Measurements from ENCODE around the gene RELN.

The RELN gene

DNA sequence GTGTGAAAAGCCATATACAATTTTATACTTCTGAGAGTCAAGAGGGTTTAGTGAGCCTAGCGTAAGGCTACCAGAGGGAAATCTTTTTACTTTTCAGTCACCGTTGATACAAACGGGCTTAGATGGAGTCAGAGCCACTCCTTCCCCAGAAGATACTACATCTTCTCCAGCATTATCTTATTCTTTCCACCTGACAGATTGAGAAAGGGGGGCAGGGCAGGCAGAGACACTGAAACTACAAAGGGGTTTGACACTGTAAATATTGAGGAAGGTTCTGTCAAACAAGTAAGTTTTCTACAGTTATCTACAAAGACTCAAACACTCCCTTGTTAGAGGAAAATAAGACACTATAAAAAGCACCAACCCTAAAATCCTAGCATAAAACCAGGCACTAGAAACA is 100.0 kb downstream of the RELN start:
- DNase-seq = no peak

DNA sequence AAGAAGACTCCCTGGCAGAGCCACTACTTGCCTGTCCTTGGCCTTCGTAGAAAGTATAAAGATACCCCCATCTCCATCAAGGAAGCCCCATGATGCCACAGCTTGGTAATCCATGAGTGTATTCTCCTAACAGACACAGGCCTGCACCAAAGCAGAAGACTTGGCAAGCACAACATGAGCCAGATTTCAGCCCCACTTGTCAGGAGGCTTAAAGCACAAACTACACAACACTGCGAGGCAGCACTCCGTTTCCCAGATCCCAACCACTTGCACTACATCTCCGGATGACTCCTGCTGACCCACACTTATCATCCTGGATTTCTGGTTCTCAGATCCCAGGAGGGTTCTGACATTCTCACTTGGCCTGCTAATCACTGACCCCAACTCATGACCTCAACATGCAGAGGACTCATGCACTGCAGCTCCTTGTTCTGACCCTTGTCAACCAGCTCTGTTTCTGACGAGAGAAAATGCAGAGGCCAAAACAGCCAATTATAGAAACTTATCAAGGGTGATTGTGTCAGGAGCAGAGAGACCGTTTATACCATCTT is 100.8 kb downstream of the RELN start:
- DNase-seq = no peak

DNA sequence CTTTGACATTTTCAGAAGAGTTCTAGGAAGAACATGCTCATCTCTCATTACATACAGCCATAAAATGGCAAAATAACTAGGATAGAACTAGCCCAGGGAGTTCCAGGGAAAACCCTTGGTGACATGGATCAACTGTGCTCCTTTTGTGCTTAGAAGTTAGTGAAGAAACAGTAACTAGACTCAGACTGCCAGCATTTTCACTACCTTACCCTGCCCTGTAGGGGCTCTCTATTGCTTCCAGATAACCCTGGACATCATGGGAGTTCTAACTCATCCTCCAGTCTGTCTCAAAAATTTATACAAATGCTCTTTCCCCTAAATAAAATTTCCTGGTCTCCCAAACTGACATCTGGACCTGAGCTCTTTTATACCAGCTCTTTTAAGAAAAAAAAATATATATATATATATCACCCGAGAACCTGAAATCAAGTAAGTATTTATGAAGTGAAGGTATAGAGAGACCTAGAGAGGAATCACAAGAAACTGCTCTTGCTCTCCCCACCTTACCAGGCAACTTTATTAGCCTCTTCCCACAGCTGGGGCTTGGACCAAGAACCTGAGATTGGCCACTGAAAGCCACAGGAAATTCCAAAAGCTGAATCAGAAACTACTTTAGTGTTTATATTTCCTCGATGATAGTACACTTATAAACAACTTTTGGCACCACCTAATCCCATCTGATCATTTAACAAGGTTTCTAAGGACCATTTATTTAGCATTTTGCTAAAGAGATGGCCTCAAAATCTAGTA is 101.4 kb downstream of the RELN start:
- DNase-seq = no peak

DNA sequence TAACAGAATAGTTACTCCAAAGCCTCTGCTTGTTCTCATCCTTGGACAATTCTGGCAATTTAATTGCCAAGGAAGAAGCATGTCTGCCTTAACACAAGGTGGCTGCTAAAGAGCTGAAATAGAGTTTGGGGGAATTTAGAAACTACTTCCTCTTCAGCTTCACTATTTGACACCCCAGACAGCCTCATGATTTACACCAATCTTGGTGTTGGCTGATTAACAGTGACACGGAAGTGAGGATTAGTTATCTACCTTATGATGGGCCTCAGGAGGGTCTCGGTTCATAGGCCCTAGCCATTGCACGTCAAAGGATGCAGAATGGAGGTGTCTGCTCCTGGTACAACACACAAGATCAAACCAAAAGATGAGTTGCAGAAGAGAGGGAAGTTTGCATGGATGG is 102.4 kb downstream of the RELN start:
- no peak for DNase-seq

DNA sequence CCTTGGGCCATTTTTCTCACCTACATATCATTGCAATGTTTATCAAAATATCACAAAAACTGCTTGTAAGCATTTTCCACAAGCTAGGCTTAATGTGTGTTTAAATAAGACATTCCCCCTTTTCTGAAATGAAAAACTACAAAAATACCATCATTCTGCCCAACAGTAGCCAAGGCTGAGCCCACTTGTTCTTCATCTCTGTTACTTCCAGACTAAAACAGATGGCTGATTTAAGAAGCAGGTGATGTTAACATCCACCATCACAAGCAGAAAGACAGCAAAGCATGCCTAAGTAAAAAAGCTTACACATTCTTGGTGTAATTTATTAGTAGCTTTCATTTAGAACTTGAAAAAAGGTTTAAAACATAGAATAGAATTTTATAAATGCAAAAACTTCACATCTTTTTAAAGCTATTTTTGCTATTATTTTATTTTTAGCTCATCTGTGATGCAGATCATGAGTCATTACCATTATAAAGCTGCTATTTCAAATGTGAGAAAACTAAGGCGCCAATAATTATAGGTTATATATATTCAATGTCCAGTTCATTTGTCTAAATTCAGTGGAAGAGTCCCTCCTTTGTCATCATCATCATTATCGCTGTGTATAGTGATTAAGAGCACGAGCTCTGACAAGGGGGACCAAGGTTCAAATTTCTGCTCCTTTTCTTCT is 109.4 kb downstream of the RELN start:
- DNase-seq = no peak

DNA sequence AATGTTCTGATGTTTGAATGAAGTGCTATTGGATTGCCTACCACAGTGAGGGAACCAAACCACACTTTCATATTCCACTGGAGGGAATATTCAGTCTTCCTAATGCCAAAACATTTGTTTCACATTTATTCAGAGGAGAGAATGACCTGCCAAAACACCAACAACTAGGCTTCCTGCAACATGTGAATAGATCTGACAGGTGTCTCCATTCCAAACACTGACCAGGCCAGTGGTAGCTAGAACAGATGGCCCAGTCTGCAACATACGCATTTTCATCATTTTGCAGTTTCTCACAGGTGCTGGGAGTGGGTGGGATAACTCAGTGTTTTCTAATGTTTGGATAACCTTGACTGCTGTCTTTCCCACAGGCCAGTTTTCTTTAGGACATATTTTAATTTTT is 110.0 kb downstream of the RELN start:
- DNase-seq = no peak

DNA sequence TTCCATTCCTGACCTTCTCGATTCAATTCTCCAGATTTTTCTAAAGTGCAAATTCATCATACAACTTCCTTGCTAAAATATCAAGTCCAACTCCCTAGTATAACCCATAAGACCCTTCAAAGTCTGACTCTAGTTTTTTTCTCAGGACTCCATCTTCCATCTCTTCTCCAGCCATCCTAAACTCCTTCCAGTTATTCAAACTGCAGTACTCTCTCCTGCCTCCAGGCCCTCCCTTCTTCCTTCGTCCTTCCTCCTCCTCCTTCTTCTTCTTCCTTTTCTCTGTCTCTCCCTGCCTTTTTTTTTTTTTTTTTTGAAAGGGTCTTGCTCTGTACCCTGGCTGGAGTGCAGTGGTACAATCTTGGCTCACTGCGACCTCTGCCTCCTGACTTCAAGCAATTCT is 111.9 kb downstream of the RELN start:
- DNase-seq = no peak

DNA sequence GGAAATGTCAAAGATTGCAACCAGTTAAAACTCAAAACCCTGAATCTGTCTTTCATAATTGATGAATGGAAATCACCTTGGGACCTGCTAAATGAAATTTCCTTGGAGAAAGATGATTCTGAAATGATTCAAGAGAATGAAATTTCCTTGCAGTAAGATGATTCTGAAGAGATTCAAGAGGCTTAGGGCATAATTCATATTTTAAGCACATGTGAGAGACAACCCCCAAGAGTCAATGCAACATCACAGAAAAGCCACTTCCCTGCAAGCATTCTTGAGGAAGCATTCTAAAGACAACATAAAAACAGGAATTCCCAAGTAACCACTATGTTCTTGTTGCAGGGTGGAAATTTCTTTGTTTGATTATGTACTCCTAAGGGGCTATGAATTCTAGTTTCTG is 113.7 kb downstream of the RELN start:
- DNase-seq = no peak

DNA sequence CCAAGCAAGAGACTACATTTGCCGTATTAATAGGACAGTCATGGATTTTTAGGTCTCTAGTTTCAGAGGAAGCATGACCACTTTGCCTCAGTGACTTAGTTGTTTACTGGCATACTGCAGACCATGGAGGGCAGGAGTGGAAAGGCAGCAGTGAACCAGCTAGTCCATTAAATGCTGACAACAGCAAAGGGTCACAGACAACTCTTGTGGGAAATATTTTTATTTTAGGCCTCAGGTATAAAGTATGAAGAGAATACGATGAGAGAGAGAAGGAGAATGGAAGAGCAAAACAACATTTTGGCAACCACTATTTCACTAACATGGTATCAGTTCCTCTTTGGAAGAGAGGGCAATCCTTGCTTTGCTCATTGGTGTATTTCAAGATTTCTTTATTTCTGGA is 118.0 kb downstream of the RELN start:
- no peak for DNase-seq

DNA sequence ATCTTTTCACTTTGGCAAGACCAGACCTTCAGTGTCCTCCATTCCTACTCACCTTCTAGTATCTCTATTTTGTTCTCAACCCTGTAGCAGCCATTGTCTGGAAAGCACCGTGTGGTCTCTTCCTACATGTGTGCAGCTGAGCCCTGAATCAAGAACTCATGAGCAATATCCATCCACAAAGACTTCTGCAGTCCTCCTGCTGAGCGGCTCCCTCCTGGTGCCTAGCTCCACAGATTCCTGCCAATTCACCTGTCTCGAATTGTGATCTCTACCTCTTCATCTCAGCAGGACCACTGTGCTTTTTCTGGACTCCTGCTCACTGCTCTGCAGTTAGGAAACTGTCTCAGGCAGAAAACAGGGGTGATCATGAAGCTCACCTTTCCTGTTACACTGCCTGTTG is 118.8 kb downstream of the RELN start:
- DNase-seq = no peak

DNA sequence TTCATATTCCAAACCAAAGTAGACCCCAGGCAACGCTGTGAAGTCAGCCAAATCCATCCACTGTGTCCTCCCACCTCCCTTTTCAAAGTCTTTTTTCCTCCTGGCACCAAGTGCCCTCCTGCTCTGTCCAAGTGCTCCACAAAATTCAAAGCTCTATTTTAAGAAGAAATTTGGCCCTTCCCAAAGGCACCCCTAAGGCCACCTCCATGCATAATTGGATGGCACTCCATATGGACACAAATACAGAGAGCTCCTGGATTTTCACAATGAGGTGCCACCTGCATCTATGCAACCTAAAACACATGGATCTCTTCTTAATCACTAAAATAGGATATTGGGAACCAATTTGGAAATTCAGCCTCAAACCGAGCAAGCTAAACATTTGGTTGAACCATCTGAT is 121.6 kb downstream of the RELN start:
- DNase-seq = no peak

DNA sequence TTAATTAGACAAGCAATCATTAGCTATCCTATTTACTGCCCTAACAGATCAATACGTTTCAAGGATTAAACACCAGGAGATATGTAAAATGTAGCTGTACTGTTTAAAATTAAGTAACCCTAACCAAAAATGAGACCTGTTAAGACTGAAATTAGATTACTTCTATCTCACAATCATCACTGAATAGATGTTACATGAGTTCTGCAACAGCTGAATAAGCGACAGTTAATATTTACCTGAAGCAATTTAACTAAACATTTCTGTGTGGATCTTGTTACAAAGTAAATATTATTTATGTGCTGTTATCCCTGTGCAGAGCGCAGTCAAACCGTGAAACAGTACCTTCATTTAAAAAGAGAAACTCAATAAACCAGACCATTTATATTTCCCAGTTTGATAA is 122.5 kb downstream of the RELN start:
- no peak for DNase-seq

DNA sequence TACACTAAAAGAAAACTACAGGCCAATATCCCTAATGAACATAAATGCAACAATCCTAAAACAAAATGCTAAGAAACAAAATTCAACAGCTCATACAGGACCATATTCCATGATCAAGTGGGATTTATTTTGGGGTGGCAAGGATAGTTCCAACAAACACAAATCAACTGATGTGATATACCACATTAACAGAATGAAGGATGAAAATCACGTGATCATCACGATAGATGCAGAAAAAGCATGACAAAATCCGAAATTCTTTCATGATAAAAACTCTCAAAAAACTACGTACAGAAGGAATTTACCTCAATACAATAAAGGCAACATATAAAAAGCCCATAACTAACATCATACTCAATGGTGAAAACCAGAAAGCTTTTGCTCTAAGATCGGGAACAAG is 124.0 kb downstream of the RELN start:
- no peak for DNase-seq

DNA sequence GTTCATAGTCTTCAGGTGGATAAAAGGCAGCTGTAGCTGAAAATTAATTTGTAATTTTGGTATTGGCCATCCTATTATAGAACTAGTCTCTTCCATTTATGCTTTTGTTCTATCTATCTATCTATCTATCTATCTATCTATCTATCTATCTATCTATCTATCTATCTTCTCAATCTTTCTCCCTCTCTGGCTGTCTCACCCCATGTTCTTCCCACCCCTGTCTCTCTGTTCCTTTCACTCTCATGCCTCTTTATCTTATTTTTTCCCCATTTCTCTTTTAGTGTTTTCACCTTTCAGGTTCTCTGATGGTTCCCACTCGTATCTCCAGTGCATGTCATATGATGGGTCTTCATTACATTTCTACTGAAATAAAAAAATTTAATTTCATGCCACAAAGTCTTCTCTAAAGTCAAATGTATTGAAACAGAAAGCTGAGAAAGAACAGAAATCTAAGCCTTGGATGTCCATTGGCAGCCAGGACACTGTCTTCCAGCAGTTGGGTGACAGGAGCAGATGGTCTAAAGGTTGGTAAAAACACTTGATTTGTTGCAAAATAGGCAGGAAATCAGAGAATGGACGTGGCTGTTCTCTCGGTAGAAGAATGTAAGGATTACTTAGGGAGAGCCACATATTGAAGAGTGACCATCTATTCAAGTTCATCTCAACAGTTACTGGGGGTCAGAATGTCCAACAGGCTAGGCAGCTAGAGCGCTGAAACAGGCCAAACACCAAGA is 127.0 kb downstream of the RELN start:
- DNase-seq = no peak

DNA sequence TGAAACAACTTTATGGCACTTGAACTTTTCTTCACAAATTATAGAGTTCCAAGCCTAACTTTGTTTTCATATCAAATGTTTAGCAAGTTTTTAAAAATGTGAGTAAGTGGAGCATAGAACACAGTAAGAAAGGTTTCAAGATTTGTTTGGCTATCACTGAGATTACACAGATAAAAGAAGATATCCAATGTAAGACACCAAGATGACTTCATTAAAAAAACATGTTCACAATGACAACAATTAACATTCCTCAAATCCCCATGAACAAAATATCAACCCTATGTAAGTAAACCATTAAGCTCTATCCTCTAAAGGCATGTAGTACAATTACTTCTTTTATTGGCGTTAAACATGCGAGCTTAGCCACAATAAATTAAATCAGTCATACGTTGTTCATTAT is 129.7 kb downstream of the RELN start:
- no peak for DNase-seq

DNA sequence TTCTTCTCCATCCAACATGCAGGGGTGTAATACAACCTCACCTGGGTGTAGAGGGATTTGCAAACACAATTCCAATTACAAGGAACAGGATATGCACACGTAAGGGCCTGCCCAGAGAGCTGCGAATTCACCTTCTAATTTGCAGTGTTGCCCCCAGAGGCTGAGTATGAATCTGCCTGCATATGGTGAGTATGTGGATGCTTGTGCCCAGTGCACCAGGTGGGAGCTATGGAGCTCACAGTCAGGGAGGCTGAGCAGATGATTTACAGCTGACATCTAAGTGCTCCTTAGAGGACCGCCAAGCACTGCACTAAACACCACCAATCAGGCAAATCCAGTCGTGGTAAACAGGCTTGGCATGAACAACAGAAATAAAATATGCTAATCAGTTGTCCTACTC is 132.0 kb downstream of the RELN start:
- no peak for DNase-seq

DNA sequence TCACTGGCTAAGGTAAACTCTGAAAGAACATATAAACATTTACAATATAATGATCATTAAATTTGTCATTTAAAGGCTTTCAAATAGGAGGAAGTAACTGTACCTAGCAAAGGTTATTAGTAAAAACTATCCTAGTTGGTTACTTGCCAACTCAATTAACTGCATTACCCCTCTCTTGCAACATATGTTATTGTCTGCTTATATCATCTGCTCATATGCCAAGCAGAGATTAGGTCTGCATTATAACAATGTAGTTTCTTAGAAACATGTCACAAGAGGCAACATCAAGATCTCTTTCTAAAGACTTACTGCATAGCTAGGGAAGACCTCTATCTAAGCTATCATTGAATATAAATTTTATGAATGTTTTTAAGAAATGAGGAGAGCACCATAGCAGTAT is 132.5 kb downstream of the RELN start:
- no peak for DNase-seq

DNA sequence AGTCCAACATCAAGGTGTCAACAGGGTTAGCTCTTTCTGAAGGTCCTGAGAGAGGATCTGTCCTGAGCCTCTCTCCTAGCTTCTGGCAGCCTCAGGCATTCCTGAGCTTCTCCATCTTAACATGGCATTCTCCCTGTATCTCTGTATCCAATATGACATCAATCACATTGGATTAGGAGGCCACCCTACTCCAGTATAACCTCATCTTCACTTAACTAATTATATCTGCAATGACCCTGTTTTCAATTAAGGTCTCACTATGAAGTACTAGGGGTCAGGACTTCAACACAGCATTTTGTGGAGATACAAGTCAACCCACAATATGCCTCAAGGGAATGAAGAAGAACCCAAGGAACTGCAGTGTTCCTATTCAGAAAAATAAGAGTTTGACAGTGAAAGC is 133.8 kb downstream of the RELN start:
- no peak for DNase-seq

DNA sequence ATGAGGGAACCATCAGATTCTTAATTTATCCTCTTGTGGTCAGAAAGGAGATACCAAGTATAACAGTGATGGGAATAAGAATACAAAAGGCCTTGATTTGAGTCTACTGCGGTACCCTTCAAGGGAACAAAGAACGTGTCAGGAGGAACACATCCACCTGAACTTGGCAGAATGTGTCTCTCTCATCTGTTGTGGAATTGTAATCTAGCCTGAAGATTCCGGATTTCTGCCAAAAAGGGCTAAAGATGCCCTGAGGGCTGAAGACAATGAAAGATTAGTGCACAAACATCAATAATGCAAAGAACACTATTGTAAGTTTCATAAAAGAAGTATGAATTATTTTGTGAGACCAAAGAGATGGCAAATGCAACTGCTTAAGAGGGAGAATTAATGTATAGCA is 134.8 kb downstream of the RELN start:
- DNase-seq = no peak

DNA sequence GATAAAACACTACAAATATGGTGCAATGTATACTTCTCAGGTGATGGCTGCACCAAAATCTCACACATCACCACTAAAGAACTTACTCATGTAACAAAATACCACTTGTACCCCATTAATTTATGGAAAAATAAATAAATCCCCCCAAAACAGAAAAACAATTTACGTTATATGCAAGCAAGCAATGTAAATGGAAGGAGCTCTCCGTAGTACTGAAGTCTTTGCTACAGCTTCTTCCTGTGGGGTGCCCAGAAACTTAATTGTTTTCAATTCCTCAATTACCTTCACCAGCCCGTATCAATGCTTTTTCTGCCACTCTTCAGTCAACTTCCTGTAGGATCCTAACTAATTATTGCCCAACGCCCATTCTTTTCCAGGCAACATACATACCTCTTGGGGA is 138.1 kb downstream of the RELN start:
- DNase-seq = no peak

DNA sequence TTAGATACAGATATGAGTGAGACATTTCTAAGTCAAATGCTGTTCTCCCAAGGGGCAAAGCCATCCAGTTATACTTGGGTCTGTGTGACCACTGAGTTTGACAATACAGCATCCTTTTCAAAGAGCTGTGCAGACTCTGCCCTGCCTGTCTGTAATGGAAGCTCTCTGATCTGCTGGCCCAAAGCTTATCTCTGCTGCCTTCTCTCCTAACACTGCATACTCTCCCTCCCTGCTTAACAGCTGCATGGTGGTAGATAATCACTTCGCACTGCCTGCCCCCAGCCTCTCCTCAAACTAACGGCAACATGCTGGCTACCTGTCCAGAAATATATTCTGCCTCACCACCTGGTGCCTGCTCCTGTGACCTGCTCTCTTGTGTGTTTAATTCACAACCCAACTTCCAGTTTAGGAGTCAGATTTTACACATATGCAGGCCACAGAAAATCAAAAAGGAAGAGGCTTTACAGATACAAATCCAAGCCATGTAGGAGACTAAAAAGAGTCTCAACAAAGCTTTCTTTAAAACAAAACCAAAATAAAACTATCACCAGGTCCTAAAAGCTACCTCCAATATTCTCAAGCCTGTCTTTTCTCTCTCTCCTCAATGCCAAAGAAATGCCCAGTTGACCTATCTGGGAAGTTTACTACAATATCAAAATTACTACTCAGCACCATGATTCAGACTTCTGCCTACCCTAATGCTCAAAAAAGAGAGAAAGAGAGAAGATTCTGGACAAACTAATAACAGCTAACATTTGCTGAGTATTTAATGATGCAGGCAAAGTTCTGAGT is 145.6 kb downstream of the RELN start:
- no peak for DNase-seq

DNA sequence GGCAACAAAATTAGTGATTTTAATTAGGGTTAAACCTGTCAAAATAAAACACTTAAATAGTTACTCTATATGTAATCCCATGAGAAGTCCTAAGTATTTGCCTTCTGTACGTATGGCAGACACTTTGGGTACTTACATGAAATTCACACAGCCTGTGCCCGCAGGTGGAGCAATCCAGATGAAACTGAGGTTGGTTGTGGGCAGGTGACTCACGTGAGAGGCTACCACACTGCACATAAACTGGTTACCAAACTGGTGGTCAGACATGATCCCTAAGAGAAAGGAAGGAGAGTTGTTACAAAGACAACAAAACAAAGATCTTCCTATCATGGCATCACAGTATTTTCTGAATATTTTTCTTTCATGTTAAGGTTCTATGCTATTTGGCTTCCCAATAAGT is 156.1 kb downstream of the RELN start:
- no peak for DNase-seq

DNA sequence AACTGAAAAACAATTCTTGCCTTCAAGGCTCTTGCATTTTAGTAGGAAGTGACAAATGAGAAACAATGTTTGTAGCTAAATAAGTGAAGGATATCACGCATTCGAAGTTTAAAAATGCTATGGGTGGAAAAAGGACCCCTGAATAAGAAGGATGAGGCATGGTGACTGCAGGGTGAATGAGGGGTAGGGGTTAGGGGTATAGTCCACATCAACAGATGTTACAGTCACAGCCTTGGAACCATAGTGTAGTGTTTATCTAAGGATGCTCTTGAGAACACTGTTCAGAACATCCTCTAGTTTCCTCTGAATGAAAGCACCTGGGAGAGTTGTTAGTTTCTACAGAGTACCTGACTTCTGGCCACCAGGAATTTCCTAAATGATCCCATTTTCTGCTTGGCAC is 157.0 kb downstream of the RELN start:
- DNase-seq = no peak

All from femur (tissue), 1 donor.